BLaER1 treated with 17β-estradiol and CSF1 and Interleukin-3, amounts not matched to agents 10 nM and 100 nM (cell line): ENCODE results near the gene TRIP10.
"Not testable (repeated sequence)": the region's sequence is repeated elsewhere in the genome, so short reads cannot be mapped to it uniquely, and the experiment has no call there.

Experiments used
- H3K27ac ChIP-seq, 11 experiments: shearing (Covaris generic); formaldehyde crosslinking; 2 replicates each; pipeline ENCODE4 v1.8.1; 2022
- H3K27me3 ChIP-seq, 11 experiments: shearing (Covaris generic); formaldehyde crosslinking; 2 replicates each; pipeline ENCODE4 v1.8.1; 2022
- H3K36me3 ChIP-seq, 11 experiments: shearing (Covaris generic); formaldehyde crosslinking; 2 replicates each; pipeline ENCODE4 v1.8.1; 2022
- H3K4me1 ChIP-seq, 10 experiments: shearing (Covaris generic); formaldehyde crosslinking; 2 replicates each; pipeline ENCODE4 v1.8.1; 2022
- H3K4me2 ChIP-seq, 11 experiments: shearing (Covaris generic); formaldehyde crosslinking; 2 replicates each; pipeline ENCODE4 v1.8.1; 2022
- H3K4me3 ChIP-seq, 10 experiments: shearing (Covaris generic); formaldehyde crosslinking; 2 replicates each; pipeline ENCODE4 v1.8.1; 2022
- H3K9ac ChIP-seq, 11 experiments: shearing (Covaris generic); formaldehyde crosslinking; 2 replicates each; pipeline ENCODE4 v1.8.1; 2022
- H3K9me3 ChIP-seq, 11 experiments: shearing (Covaris generic); formaldehyde crosslinking; replicated peaks in 1 of 11; 2 replicates each; pipeline ENCODE4 v1.8.1; 2022
- H4K20me1 ChIP-seq, 11 experiments: shearing (Covaris generic); formaldehyde crosslinking; 2 replicates each; pipeline ENCODE4 v1.8.1; 2022
- Cebpa-rat ChIP-seq, 11 experiments: shearing (Covaris generic); IDR thresholded peaks; 2 replicates each; pipeline ENCODE4 v1.8.1; 2022

TRIP10 gene

DNA sequence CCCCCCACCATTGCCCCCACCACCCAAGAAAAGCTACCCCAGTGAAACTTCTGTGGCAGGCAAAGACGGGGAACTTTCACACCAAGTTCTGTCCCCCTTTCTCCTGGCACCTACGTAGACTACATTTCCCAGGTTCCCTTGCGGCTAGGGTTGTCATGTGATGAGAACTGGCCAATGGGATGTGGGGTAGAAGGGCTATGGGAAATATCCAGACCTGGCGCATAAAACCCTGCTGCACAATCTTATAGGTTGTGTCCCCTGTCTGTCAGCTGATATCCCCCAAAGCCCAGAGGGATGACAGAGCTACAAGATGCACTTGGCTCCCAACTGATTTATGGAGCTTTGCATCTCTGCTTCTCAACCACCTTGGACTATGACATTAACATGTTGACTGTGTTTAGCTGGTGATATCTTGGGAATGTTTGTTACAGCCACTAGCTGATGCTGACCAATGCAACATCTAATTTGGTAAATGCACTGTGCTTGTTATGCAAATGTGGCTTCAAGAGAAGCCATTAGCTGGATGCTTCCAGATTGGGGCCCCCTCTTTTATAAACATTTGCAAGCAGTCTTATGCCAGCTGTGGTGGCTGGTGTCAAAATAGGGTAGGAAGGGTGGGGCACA, 21.7 kb downstream of the TRIP10 start:
- peaks cover 0 to 10% (median 0%) of the 10 kb centered on the region in 11 experiments; a peak in 8 of 22 replicates for H3K9me3 ChIP-seq
- TF ChIP-seq Cebpa-rat (IDR thresholded peaks at IDR 0.05): no peak
- no peak overlapping the region for H3K27ac ChIP-seq
- H3K36me3 ChIP-seq: no peaks in the 10 kb centered on the region; a peak in 1 of 22 replicates
- no peaks in the 10 kb centered on the region for H3K27me3 ChIP-seq
- H4K20me1 ChIP-seq: no peaks in the 10 kb centered on the region
- peaks cover 5 to 20% (median 17%) of the 10 kb centered on the region in 10 experiments for H3K4me1 ChIP-seq
- no peak overlapping the region for H3K4me3 ChIP-seq
- H3K9ac ChIP-seq: no peak overlapping the region
- no peak overlapping the region for H3K4me2 ChIP-seq

DNA sequence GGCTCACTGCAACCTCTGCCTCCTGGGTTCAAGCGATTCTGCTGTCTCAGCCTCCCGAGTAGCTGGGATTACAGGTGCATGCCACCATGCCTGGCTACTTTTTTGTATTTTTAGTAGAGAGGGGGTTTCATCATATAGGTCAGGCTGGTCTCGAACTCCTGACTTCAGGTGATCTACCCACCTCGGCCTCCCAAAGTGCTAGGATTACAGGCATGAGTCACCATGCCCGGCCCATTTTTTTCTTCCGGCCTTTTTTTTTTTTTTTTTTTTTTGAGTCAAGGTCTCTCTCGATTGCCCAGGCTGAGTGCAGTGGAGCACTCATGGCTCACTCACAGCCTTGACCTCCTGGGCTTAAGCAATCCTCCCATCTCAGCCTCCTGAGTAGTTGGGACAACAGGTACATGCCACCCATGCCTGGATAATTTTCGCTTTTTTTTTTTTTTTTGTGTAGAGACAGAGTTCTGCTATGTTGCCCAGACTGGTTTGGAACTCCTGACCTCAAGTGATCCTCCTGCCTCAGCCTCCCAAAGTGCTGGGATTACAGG, 22.8 kb downstream of the TRIP10 start:
- not testable (repeated sequence) for H4K20me1 ChIP-seq, H3K9ac ChIP-seq, H3K27me3 ChIP-seq, H3K27ac ChIP-seq, H3K36me3 ChIP-seq, H3K4me2 ChIP-seq, H3K4me3 ChIP-seq, H3K9me3 ChIP-seq
- H3K4me1 ChIP-seq: peaks cover 16 to 22% (median 21%) of the 10 kb centered on the region in 10 experiments

DNA sequence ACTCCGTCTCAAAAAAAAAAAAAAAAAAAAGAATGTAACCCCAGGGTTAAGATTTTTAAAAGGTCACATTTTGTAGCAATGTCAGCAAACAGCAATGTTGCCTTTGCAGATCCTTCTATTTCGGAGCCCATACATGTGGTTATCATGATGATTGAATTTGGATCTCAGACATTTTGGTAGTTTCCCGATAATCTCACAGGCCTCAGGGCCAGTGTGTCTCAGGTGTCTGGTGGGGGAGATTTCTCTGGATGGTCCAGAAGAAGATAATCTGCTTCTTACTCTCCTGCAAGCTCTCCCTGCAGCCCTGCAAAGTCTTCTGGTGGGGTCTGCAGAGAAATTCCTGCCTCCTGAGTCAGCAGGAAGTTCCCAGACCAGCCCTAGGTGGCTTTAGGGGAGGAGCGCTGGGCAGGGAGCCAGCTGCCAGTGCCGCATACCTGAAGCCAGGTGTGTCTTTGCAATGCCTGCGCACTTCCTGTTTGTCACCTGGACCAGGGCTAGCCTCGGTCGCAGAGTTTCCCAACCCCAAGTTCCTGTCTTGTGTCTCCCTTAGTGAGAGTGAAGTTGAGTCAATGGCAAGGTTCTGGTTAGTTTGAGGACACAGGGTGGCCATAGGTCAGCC, 26.4 kb downstream of the TRIP10 start:
- peak overlapping the region; percentile 90 to 100 (median 98) for H3K4me2 ChIP-seq
- no peaks in the 10 kb centered on the region for H3K27me3 ChIP-seq
- H3K9ac ChIP-seq: peak overlapping the region in 1 of 11 experiments; percentile 74; a peak in 1 of 22 replicates
- no peak overlapping the region for H3K4me3 ChIP-seq
- no peak overlapping the region for H3K27ac ChIP-seq
- peaks cover 0 to 5% (median 0%) of the 10 kb centered on the region in 11 experiments; a peak in 8 of 22 replicates for H3K9me3 ChIP-seq
- no peaks in the 10 kb centered on the region; a peak in 1 of 22 replicates for H3K36me3 ChIP-seq
- H4K20me1 ChIP-seq: no peaks in the 10 kb centered on the region
- peaks cover 24 to 40% (median 29%) of the 10 kb centered on the region in 10 experiments for H3K4me1 ChIP-seq
- no peak for TF ChIP-seq Cebpa-rat (IDR thresholded peaks at IDR 0.05)

DNA sequence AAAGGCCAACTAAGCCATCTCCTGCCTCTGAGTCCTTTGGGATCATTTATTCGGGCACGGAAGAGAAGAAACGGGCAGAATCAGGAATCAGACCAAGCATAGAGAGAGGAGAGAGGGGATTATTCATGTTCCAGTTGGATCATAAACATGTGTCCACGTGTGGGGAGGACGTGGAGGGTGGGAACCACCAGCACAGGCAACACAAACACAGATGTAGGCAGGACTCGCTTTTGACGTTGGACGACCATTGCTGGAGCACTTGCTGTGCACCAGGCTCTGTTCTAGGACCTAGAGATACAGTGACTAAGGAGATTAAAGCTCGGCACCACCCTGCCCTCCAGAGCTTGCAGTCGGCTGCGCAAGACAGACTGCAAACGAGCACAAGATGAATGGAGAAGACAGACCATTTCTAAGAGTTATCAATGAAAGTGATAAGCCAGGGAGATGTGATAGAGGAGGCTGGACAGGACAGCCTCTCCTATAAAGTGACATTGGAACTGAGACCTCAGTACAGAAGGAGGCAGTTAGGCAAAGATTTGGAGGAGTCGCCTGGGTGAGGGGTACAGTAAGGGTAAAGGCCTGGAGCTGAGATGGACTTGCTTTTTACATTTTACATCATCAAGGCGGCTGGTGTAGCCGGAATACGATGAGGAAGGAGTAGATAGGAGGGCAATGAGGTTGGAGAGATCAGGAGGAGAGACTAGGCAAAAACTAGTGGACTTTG, 27.0 kb downstream of the TRIP10 start:
- Histone ChIP-seq H3K27me3 (no peaks in the 10 kb centered on the region), H4K20me1 (no peaks in the 10 kb centered on the region), H3K4me1 (peaks cover 24 to 44% (median 34%) of the 10 kb centered on the region in 10 experiments), H3K27ac (peak overlapping the region in 7 of 11 experiments; percentile 57 to 74 (median 67); a peak in 12 of 22 replicates), H3K9ac (peak overlapping the region; percentile 58 to 79 (median 74)), H3K4me3 (peak overlapping the region; percentile 60 to 80 (median 68)), H3K36me3 (no peaks in the 10 kb centered on the region), H3K9me3 (no peaks in the 10 kb centered on the region), H3K4me2 (peak overlapping the region; percentile 90 to 100 (median 98))
- TF ChIP-seq Cebpa-rat (IDR thresholded peaks at IDR 0.05): no peak

DNA sequence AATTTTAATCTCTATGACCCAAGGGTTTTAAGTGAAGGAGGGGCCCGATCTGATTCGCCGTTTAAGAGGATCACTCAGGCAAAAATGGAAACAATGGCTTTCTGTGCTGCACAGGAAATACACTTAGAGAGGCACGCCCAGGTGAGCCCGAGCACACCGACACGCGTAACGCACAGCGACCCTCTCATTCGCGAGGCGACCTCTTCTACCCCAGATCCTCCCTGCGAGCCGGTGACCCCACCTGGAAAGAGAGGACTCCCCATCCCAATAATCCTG, 27.5 kb downstream of the TRIP10 start:
- Histone ChIP-seq H3K9me3 (no peaks in the 10 kb centered on the region), H3K4me2 (peak overlapping the region; percentile 90 to 100 (median 98)), H3K4me1 (peaks cover 28 to 49% (median 37%) of the 10 kb centered on the region in 10 experiments), H3K36me3 (no peaks in the 10 kb centered on the region), H3K4me3 (peak overlapping the region; percentile 60 to 80 (median 68)), H3K27ac (peak overlapping the region in 10 of 11 experiments; percentile 39 to 74 (median 62); a peak in 20 of 22 replicates), H3K9ac (peak overlapping the region; percentile 58 to 79 (median 74)), H4K20me1 (no peaks in the 10 kb centered on the region), H3K27me3 (no peaks in the 10 kb centered on the region)
- no peak for TF ChIP-seq Cebpa-rat (IDR thresholded peaks at IDR 0.05)

DNA sequence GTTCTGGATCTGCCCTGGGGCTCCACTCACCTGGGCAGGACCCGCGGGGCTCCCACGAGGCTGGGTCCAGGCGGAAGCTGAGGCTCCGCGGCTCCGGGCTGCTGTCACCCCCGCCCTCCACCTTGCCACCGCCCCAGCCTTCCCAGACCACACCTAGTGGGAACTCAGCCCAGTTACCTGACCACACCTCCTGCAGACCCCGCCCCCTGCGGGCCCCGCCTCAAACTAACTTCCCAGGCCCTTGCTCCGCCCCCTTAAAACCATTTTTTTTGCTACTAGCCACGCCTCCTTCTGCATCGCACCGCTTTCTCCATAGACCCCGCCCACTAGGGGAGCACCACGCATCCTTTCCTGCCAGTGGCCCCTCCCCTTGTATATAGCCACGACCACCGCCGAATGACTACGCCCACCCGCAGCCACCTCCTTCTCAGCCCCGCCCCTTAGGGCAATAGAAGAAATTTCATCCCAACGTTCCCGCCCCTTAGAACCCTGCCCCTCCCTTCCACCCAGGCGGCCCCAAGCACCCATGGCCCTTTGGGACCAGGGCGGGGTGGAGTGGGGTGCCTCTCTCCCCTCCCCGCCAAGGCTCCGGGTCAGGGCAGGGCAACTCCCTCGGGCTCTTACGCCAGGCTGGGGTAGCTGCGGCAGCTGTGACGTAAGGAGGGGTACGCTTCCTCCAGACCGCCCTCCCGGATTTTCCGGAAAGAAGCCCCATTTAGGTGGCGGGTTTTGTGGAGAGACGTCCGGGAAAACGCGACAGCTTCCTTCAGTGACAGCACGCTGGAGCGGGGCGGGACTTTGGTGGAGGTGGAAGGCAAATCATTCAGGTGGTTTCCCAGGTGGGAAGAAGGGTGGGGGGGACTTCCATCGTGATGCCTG, 28.1 kb downstream of the TRIP10 start, which contains the start of gene SH2D3A:
TSS of gene SH2D3A (minus strand) at position 79 of the 879 bp plus-strand sequence. CDS start 3,687 bp downstream, outside the sequence.
- H3K4me1 ChIP-seq: peaks cover 28 to 52% (median 39%) of the 10 kb centered on the region in 10 experiments
- H3K9me3 ChIP-seq: no peaks in the 10 kb centered on the region
- peak within 1 kb of the TSS; percentile 41 to 74 (median 60); a peak in 21 of 22 replicates for H3K27ac ChIP-seq
- H3K4me2 ChIP-seq: peak within 1 kb of the TSS; percentile 90 to 100 (median 98)
- H3K27me3 ChIP-seq: no peaks in the 10 kb centered on the region
- H4K20me1 ChIP-seq: no peaks in the 10 kb centered on the region
- TF ChIP-seq Cebpa-rat (IDR thresholded peaks at IDR 0.05): no peak
- peak within 1 kb of the TSS; percentile 58 to 79 (median 74) for H3K9ac ChIP-seq
- no peaks in the 10 kb centered on the region for H3K36me3 ChIP-seq
- peak within 1 kb of the TSS; percentile 60 to 80 (median 68) for H3K4me3 ChIP-seq

DNA sequence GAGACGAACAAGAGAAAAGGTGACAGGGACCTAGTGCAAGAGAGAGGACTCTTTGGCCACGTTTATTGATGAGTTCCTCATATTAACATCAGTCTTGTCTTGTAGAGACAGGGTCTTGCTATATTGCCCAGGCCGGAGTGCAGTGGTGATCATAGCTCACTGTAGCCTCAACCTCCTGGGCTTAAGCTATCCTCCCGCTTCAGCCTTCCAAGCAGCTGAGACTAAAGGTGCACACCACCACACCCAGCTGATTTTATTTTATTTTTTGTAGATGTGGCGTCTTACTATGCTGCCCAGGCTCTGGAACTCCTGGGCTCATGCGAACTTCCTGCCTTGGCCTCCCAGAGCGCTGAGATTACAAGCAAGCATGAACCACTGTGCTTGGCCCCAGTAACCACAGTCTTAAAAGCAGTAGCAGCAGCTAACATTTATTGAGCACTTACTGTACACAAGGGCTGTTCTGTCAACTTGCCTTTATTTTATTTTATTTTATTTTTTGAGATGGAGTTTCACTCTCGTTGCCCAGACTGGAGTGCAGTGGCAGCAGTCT, 28.8 kb downstream of the TRIP10 start:
- H4K20me1 ChIP-seq: peaks cover 0 to 7% (median 0%) of the 10 kb centered on the region in 11 experiments; a peak in 4 of 22 replicates
- H3K4me3 ChIP-seq: peak overlapping the region; percentile 60 to 80 (median 68); a peak in 19 of 20 replicates
- H3K4me1 ChIP-seq: peaks cover 28 to 52% (median 39%) of the 10 kb centered on the region in 10 experiments
- H3K4me2 ChIP-seq: peak overlapping the region; percentile 90 to 100 (median 98)
- H3K27ac ChIP-seq: peak overlapping the region; percentile 39 to 74 (median 58); a peak in 19 of 22 replicates
- H3K36me3 ChIP-seq: no peaks in the 10 kb centered on the region
- no peak for TF ChIP-seq Cebpa-rat (IDR thresholded peaks at IDR 0.05)
- H3K9ac ChIP-seq: peak overlapping the region; percentile 40 to 78 (median 72); a peak in 20 of 22 replicates
- H3K27me3 ChIP-seq: no peaks in the 10 kb centered on the region
- H3K9me3 ChIP-seq: no peaks in the 10 kb centered on the region
